Right renal pelvis (tissue), 4 donors: ENCODE results near the gene SAFB. TPM values are rescaled to one million over a fixed set of nuclear protein-coding genes. Genes with fewer than 3 reads are reported as not detected.
"Not testable (repeated sequence)": the region's sequence is repeated elsewhere in the genome, so short reads cannot be mapped to it uniquely, and the experiment has no call there.

Experiments used
- DNase-seq, 4 donors: peaks; one replicate each; pipeline ENCODE4 v3.0.0-alpha.2; 2013; ENCODE audit warnings: low read depth in 4 of 4, low spot score in 3 of 4, missing footprints in 1 of 4
- polyA plus RNA-seq, 4 donors: library from polyadenylated mRNA; unstranded; fragments of 120-200 nt; gene quantifications; one replicate each; pipeline ENCODE4 v1.2.1, GENCODE V29; 2013; ENCODE audit not compliant: insufficient read length in 4 of 4

Gene SAFB
- polyA plus RNA-seq, 4 donors: 135 to 176 (median 154) TPM

GRCh38 chr19:5594521-5594950, 28.3 kb upstream of the SAFB start:
- DNase-seq: no peak

DNA sequence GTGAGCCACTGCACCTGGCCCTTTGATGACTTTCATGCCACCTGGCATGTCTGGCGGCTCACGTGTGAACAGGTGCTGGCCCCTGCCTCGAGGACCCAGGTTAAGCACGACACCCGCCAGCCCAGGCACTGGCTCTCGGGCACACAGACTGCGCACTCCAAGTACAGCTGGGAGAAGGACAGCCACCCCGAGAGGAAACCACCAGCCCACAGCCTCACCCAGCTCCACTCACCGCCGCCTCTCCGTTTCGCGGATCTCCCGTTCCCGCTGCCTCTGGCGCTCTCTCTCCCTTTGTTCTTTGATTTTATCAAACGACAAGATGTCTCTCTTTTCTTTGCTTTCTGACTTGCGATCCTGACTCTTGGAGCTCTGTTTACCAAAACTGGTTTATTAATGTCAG, 27.8 kb upstream of the SAFB start:
- DNase-seq: no peak

GRCh38 chr19:5595745-5596144, 27.1 kb upstream of the SAFB start:
- no peak for DNase-seq

DNA sequence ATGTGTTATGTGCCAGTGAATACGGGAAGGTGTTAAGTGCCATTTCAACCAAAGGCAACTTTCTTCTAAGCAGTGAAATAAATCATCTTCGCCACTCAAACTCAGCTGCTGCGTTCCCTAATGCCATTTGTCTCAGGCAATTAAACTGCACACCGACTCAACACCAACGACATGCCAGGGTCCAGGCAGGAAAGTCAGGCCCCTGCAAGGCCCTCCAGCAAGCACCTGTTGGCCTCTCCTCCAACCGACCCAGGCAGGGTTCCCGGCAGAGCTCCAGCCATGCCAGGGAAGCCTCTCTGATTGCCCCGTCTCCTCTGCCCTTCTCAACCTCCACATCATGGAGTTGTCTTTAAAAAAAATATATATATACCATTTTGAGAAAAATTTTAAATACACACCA, 22.1 kb upstream of the SAFB start:
- DNase-seq: no peak

GRCh38 chr19:5603626-5604025, 19.3 kb upstream of the SAFB start:
- no peak for DNase-seq

- no peak for DNase-seq
These were observed 17.5 kb upstream of the SAFB start for GRCh38 chr19:5605362-5605761.

DNA sequence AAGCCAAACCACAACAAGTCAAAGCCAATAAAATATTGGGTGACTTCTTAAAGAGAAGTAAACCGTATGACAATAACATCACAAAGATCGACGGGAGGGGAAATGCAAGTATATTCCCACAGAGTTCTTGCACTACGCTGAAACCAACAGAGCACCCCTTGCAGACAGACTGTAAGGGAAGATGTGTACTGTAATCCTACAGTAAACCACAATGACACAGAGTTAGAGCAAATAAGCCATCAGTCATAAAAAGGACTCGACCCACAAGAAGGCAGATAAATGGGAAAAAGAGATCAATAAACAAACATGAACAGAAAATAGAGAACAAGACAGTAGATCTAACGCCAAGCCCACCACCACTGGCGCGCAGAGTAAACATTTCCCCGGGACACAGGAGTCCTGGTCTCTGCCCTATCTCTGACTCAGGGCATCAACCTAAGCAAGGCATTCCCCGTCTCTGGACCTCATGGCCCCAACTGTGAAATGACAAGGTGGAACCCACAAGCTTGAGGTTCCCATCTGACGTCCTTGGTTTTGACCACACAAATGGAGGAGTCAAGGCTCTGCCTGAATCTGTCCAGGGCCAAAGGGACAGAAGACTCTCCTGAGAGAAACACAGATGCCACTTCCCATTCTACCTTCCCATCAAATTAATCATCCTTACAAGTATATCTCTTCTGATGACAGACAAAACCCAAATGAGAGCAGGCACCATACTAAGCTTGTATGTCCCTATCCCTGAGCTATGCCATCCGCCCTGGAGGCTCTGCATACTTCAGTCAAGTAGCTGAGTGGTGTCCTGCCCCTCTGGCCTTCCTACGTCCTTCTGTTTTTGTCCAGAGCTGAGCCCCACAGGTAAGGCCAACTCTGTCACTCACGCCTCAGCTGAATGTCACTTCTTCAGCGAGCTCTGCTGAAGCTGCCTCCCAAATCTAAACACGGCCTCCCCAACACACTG, 15.3 kb upstream of the SAFB start:
- DNase-seq: no peak

DNA sequence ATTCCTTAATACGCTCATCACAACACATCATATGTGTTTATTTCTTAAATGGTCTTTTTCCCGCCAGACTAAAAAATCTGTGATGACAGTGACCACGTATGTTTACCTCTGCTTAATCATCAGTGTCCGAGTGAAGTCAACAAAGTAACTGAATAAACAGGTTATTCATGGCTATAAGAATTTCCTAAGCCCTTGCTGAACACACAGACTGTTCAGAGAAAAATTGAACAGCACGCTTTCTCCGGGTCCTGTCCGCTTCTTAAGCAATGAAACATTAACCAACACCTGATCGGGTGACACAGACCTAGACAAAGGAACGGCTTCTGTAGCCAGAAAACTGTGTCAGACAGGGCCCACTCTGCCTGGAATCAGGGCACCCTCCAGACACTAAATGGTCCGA, 14.6 kb upstream of the SAFB start:
- no peak for DNase-seq

GRCh38 chr19:5608766-5609165, 14.1 kb upstream of the SAFB start:
- not testable (repeated sequence) for DNase-seq

DNA sequence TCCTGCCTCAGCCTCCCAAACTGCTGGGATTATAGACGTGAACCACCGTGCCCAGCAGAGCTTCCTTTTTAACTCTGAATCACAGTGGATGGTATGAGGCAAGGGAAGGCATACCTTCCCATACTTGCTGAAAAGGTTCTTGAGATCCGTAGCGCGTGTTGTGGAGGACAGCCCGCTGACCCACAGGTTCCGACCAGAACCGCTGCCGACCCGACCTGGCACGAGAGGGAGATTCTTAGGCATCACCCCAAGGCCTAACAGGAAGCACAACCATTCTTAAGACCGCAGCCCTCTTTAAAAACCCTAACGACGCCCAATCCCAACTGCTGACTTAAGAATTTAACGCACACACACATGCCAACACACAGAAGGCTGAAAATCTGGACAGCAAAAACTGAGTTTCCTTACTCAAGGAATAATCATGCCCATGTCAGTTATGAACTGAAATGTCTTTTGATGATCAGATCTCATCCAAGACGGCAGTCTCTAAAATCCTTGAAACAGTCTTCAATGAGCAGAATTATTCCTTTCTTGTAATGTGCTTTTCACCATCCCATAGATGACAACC, 12.9 kb upstream of the SAFB start:
- DNase-seq: no peak

DNA sequence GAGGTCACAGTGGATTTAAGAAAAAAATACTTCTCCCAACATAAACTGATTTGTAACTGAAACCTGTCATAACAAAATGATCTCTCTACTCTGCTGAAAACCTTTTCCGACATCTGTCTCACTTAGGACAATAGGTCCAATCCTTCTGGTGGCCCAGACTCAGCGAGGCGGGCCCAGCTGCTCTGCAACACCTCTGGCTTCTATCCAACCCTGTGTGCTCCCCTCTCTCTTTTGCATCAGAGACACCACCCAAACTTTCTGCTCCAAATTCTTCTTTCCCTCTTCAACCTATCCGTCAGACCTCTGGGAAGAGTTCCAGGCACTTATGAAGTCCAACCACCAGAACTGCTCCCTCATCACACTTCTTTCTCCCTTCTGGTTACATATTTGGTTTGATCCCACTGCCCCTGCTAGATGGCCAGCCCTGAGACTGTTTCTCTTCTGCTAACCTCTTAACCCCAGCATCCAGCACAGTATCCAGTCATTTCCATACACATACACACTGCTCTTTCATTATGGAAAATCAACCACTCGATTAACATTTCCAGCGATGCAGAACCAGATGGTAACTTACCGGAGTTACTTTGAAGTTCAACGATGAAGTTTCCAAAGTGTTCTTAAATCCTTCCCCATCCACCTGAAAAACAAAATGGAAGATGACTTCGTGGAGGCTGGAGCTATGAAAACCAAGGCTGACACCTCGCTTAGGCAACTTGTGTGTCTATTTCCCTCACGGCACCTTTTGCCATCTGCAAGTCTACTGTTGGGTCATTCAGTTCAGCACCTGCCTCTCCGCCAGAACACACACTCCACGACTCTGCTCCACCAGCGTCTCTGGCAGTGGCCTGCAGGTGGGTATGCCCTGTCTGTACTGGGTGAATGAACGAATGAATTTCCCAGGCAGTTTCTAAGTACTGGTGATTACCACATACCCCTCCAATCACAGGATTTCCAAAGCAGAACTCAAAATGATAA, 9.7 kb upstream of the SAFB start:
- DNase-seq: no peak

DNA sequence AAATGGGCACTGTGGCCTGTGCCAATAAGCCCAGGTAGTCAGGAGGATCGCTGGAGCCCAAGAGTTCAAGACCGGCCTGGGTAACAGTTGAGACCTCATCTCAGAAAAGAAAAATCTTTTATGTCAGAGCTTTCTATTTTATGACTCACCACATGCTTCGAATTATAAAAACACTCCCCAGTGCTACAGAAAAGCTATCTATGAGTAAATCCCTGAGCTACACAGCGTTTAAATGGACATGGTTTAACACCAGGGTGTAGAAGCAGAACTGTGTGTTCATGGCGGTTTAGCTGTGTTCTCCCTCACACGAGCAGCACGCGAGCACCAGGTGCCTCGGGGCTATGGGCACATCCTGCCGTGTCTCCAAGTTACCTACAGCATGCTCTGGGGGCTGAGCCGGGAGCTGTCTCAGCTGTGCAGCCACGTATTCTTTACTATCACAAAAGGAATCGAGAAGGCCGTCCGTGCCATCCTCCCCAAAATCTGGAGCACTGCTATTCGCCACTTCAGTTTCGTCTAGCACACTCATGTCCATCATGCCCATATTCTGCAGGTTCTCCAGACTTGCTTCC, 7.0 kb upstream of the SAFB start:
- no peak for DNase-seq

GRCh38 chr19:5617080-5617479, 5.8 kb upstream of the SAFB start:
- DNase-seq: no peak

DNA sequence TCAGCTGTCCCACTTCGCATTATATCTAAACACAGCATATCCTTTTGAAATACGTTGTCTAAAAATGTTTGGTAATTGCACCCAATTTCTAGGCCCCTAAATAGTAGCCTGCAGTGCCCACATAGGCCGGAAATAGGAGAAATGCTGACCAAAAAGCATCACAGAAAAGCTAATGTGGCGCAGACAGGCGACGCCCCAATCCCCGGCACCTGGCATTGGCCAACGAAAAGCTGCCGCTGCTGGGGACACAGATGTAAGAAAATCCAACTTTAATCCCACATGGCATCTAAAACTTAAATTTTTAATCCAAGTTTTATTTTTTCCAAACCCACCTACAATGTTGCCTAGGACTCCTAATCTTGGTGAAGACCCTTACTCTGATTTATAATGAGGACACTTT, 4.3 kb upstream of the SAFB start:
- no peak for DNase-seq

GRCh38 chr19:5619946-5620345, 2.9 kb upstream of the SAFB start:
- no peak for DNase-seq

DNA sequence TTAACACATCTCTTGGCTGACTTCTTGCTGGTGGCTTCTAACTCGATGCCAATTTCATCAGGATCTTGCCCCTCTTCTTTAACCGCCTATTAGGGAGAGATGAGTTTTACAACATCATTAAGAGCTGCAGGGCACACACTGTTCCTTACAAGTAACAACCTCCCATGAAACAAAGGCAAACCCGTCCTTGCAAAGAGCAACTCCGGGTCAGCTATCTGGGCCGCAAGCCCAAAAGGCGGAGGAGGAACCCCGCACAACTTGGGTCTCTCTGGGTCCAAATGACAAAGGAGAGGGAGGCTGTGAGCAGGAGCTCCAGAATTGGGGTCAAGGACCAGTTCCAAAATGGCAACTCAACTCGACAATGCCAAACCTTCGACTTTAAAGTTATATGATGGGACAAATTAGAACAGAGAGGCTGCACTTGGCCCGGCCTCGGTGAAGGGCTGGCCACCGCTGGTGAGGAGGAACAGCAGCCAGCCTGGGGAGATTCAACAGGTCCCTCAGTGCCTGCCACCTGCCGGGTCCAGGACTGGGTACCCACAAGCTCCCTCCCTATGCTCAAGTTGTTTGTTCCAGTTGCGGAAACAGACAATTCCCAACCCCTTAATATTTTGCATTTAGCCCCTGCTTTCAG, 1.5 kb upstream of the SAFB start:
- DNase-seq: no peak

- no peak for DNase-seq
These were observed 878 bp upstream of the SAFB start for GRCh38 chr19:5621945-5622464.

GRCh38 chr19:5623397-5624017, 624 bp downstream of the SAFB start:
- DNase-seq: peak in 1 of 4 donors; percentile 20

- no peak for DNase-seq
These were observed 1.3 kb downstream of the SAFB start for GRCh38 chr19:5624018-5624663.
